Kidney epithelial cell (primary cell): ENCODE results near the gene ZNF709. TPM values are rescaled to one million over a fixed set of nuclear protein-coding genes. Genes with fewer than 3 reads are reported as not detected.
"Not testable (repeated sequence)": the region's sequence is repeated elsewhere in the genome, so short reads cannot be mapped to it uniquely, and the experiment has no call there.

Experiments used
- DNase-seq: peaks from one replicate; pipeline ENCODE4 v3.0.0-alpha.2; 2010; ENCODE audit warnings: low read depth
- H3K27me3 ChIP-seq: 2 replicates; pipeline ENCODE4 v1.6.0; 2011; ENCODE audit warnings: low read length; ENCODE audit not compliant: control insufficient read depth, insufficient read depth
- H3K36me3 ChIP-seq: 2 replicates; pipeline ENCODE4 v1.5.1; 2011; ENCODE audit warnings: low read length; ENCODE audit not compliant: control insufficient read depth, insufficient read depth
- H3K4me3 ChIP-seq: 2 replicates; pipeline ENCODE4 v1.5.1; 2011; ENCODE audit warnings: low read depth, mild to moderate bottlenecking, control low read depth, low read length
- total RNA-seq: library from RNA; depleted of rRNA; stranded (reverse); fragments of >200 nt; gene quantifications from 2 replicates; pipeline ENCODE4 v1.2.3, GENCODE V29; 2015
- TF ChIP-seq, protein P1 (sequence below): IDR thresholded peaks from 2 replicates; pipeline ENCODE4 v1.5.1; 2011; ENCODE audit warnings: mild to moderate bottlenecking, moderate library complexity, low read length, control low read depth, inconsistent platforms; ENCODE audit not compliant: insufficient read depth, poor library complexity, severe bottlenecking

Gene ZNF709
- total RNA-seq, 1 donor from 2014 or later: 0.75 TPM

GRCh38 chr19:12485052-12485416, 418 bp upstream of the ZNF709 start:
- DNase-seq: no peak
- Histone ChIP-seq H3K27me3 (no peaks in the 10 kb centered on the region), H3K36me3 (no peaks in the 10 kb centered on the region), H3K4me3 (peak overlapping the region; percentile 99)
- TF ChIP-seq, protein P1, sequence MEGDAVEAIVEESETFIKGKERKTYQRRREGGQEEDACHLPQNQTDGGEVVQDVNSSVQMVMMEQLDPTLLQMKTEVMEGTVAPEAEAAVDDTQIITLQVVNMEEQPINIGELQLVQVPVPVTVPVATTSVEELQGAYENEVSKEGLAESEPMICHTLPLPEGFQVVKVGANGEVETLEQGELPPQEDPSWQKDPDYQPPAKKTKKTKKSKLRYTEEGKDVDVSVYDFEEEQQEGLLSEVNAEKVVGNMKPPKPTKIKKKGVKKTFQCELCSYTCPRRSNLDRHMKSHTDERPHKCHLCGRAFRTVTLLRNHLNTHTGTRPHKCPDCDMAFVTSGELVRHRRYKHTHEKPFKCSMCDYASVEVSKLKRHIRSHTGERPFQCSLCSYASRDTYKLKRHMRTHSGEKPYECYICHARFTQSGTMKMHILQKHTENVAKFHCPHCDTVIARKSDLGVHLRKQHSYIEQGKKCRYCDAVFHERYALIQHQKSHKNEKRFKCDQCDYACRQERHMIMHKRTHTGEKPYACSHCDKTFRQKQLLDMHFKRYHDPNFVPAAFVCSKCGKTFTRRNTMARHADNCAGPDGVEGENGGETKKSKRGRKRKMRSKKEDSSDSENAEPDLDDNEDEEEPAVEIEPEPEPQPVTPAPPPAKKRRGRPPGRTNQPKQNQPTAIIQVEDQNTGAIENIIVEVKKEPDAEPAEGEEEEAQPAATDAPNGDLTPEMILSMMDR: no peak

- Histone ChIP-seq H3K27me3 (no peaks in the 10 kb centered on the region), H3K36me3 (no peaks in the 10 kb centered on the region), H3K4me3 (peak overlapping the region; percentile 99)
- no peak for DNase-seq
- TF ChIP-seq, protein P1: no peak
Measured at GRCh38 chr19:12484011-12484370, 625 bp downstream of the ZNF709 start.

DNA sequence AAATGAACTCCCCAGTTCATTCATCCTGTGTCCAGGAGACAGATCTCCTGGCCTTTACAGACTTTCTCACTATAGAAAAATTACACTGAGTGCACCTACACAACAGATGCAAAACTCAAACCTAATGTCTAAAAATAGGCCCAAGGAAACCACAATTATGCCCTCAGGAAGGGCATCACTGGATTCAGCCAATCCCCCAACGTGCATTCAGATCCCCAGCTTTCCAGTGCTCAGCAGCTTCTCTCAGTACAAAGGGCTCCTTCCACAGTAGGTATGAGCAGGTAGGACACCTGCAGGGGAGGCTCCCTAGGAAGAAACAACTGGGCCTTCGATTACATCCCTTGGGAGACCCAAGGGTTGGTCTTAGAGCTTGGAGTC, 2.1 kb downstream of the ZNF709 start:
- Histone ChIP-seq H3K4me3 (no peak overlapping the region), H3K27me3 (no peaks in the 10 kb centered on the region), H3K36me3 (no peaks in the 10 kb centered on the region)
- DNase-seq: no peak
- TF ChIP-seq, protein P1: no peak

GRCh38 chr19:12481781-12482508, 2.7 kb downstream of the ZNF709 start:
- TF ChIP-seq, protein P1: no peak
- no peak for DNase-seq
- Histone ChIP-seq H3K4me3 (no peak overlapping the region), H3K36me3 (no peaks in the 10 kb centered on the region), H3K27me3 (no peaks in the 10 kb centered on the region)

DNA sequence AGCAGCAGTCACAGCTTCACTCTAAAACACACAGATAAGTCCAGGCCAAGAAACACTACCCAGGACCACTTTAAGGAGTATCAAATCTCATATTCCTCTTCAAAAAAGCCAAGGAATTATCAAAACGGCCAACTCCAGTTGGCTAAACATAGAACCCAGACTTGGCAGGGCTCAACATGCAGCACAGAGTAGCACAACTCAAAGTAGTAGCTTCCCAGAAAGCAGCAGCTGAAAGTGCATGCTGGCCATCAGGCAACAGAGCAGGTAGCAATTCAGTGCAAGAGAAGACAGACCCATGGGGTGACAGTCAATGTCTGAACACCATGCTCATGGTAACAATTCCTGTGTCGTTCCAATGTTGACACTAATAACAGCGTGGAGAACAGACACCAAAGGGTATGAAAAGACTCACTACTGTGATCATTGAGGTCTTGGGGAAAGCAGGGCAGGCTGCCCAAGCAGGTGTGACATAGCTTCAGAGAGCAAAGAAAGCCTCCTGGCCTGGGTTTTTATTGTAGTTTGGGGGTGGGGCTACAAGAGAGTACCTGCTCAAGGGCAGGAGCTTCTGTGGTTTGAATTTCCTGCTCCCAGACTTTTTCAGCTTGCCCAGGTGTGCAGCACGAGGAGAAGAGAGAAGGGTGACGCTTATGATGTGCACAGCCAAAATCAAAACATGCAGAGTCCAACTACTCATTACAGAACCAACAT, 6.2 kb downstream of the ZNF709 start:
- no peak overlapping the region for H3K4me3 ChIP-seq
- H3K27me3 ChIP-seq: no peaks in the 10 kb centered on the region
- H3K36me3 ChIP-seq: no peaks in the 10 kb centered on the region
- DNase-seq: no peak
- TF ChIP-seq, protein P1: no peak

DNA sequence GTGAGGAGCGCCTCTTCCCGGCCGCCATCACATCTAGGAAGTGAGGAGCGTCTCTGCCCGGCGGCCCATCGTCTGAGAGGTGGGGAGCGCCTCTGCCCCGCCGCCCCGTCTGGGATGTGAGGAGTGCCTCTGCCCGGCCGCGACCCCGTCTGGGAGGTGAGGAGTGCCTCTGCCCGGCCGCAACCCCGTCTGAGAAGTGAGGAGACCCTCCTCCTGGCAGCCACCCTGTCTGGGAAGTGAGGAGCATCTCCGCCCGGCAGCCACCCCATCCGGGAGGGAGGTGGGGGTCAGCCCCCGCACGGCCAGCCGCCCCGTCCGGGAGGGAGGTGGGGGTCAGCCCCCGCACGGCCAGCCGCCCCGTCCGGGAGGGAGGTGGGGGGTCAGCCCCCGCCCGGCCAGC, 17.0 kb downstream of the ZNF709 start:
- H3K36me3 ChIP-seq, DNase-seq, H3K27me3 ChIP-seq, H3K4me3 ChIP-seq: not testable (repeated sequence)
